Right cardiac atrium (tissue), 5 donors: ENCODE results near the gene EXPH5. TPM values are rescaled to one million over a fixed set of nuclear protein-coding genes. Genes with fewer than 3 reads are reported as not detected.
A peak's percentile ranks its signal among the peaks of the same experiment; 100 is the strongest.
"Not testable (repeated sequence)": the region's sequence is repeated elsewhere in the genome, so short reads cannot be mapped to it uniquely, and the experiment has no call there.

ENCODE experiments used
- ATAC-seq, 2 donors: fragments of 200-7000 bp; cut with Tn5 transposase; one replicate each; pipeline versions ENCODE4 v1.8.0 to v1.9.1; 2020; ENCODE audit warnings: moderate library complexity in 2 of 2, mild to moderate bottlenecking in 1 of 2
- DNase-seq, 3 donors: peaks; one replicate each; pipeline ENCODE4 v3.0.0-alpha.2; 2020
- H3K27ac ChIP-seq: one replicate; pipeline ENCODE4 v1.5.1; 2013; ENCODE audit warnings: mild to moderate bottlenecking, low read length, control low read depth, moderate library complexity
- H3K27me3 ChIP-seq: one replicate; pipeline ENCODE4 v1.6.1; 2013; ENCODE audit not compliant: control insufficient read depth, insufficient read depth
- H3K4me1 ChIP-seq: one replicate; pipeline ENCODE4 v1.6.1; 2013; ENCODE audit warnings: low read length; ENCODE audit not compliant: control insufficient read depth, insufficient read depth
- H3K4me3 ChIP-seq: one replicate; pipeline ENCODE4 v1.5.1; 2013; ENCODE audit warnings: low read length, control low read depth
- H3K9me3 ChIP-seq: one replicate; pipeline ENCODE4 v1.6.1; 2013; ENCODE audit warnings: low read length; ENCODE audit not compliant: control insufficient read depth
- WGBS: extraction: QIAGEN DNeasy Blood & Tissue Kit; methylation state at CpG from one replicate; pipeline ENCODE4 v1.1.7; 2013; 5-methylcytosine and 5-hydroxymethylcytosine counted together
- intact Hi-C, 4 donors: fragments of 100-400 bp; cut with DNase I; formaldehyde crosslinking; loops; one replicate each; pipeline versions ENCODE4 v1.11.0 to v1.14.0; 2022 to 2023
- polyA plus RNA-seq: library from polyadenylated mRNA; stranded (reverse); fragments of 200-250 nt; gene quantifications from one replicate; pipeline ENCODE4 v1.2.3, GENCODE V29; 2013
- total RNA-seq, 4 donors: library from RNA; stranded (reverse); fragmentation: NEBNext Ultra II Directional; extraction: Animal tissue kit (Norgen Biotek cat#: 25700); gene quantifications; one replicate each; pipeline ENCODE4 v1.2.1, GENCODE V29; 2021
- donor health status: healthy with polysubstance abuse.
- donor health status: DM: no; HTN: yes; CAD: no.
- donor health status: DM: no; HTN: no; CAD: no.
- donor health status: DM: no; HTN: yes; CAD: no; lungs with severe emphysema.
- donor health status: DM: yes; HTN: yes; CAD: no.

EXPH5 gene
- total and polyA plus RNA-seq, 5 donors: 0.41 to 5.0 (median 2.4) TPM

GRCh38 chr11:108599978-108600377, 6.4 kb upstream of the EXPH5 start:
- H3K9me3 ChIP-seq: no peaks in the 10 kb centered on the region
- ATAC-seq (no peak), DNase-seq (no peak)
- H3K27me3 ChIP-seq: no peaks in the 10 kb centered on the region
- intact Hi-C loops: no loop called here
- H3K4me1 ChIP-seq: no peaks in the 10 kb centered on the region
- no peak overlapping the region for H3K4me3 ChIP-seq
- H3K27ac ChIP-seq: no peak overlapping the region
- WGBS: 95% methylated on average over 2 of the region's 2 CpGs

- 52% methylated on average over 5 of the region's 5 CpGs for WGBS
- H3K4me1 ChIP-seq: no peaks in the 10 kb centered on the region
- H3K27me3 ChIP-seq: no peaks in the 10 kb centered on the region
- no peaks in the 10 kb centered on the region for H3K9me3 ChIP-seq
- no peak overlapping the region for H3K27ac ChIP-seq
- H3K4me3 ChIP-seq: no peak overlapping the region
- DNase-seq: no peak
- no peak for ATAC-seq
- intact Hi-C loops: no loop called here
Observed at GRCh38 chr11:108597736-108598355, 4.3 kb upstream of the EXPH5 start.

- H3K4me3 ChIP-seq: no peak overlapping the region
- intact Hi-C loops: no loop called here
- no peaks in the 10 kb centered on the region for H3K9me3 ChIP-seq
- no peaks in the 10 kb centered on the region for H3K27me3 ChIP-seq
- ATAC-seq (no peak), DNase-seq (no peak)
- H3K4me1 ChIP-seq: peaks cover 2% of the 10 kb centered on the region
- 45% methylated on average over 2 of the region's 2 CpGs for WGBS
- H3K27ac ChIP-seq: no peak overlapping the region
Observed at GRCh38 chr11:108596701-108597100, 3.1 kb upstream of the EXPH5 start.

- H3K27ac ChIP-seq: no peak overlapping the region
- H3K27me3 ChIP-seq: no peaks in the 10 kb centered on the region
- intact Hi-C loops: no loop called here
- DNase-seq (no peak), ATAC-seq (no peak)
- 22% methylated on average over 5 of the region's 5 CpGs for WGBS
- peaks cover 2% of the 10 kb centered on the region for H3K4me1 ChIP-seq
- H3K9me3 ChIP-seq: no peaks in the 10 kb centered on the region
- H3K4me3 ChIP-seq: peak overlapping the region; percentile 88
Observed at GRCh38 chr11:108593923-108594434, 411 bp upstream of the EXPH5 start.

- no peaks in the 10 kb centered on the region for H3K27me3 ChIP-seq
- intact Hi-C loops: no loop called here
- DNase-seq: peak; percentile 18 to 56 (median 55)
- H3K4me3 ChIP-seq: peak overlapping the region; percentile 88
- no peak overlapping the region for H3K27ac ChIP-seq
- H3K9me3 ChIP-seq: no peaks in the 10 kb centered on the region
- WGBS: 1% methylated on average over 43 of the region's 43 CpGs
- H3K4me1 ChIP-seq: peaks cover 2% of the 10 kb centered on the region
- ATAC-seq: peak; percentile 34 to 71
Observed at GRCh38 chr11:108592591-108593213, 866 bp downstream of the EXPH5 start.

GRCh38 chr11:108591893-108592292, 1.7 kb downstream of the EXPH5 start:
- no peak for DNase-seq
- Histone ChIP-seq H3K27ac (no peak overlapping the region), H3K4me3 (no peak overlapping the region), H3K4me1 (peaks cover 2% of the 10 kb centered on the region), H3K27me3 (no peaks in the 10 kb centered on the region), H3K9me3 (no peaks in the 10 kb centered on the region)
- WGBS: 84% methylated on average over 4 of the region's 4 CpGs
- ATAC-seq: no peak
- intact Hi-C loops: no loop called here

- 58% methylated on average over 1 of the region's 1 CpG for WGBS
Observed at GRCh38 chr11:108589136-108589535, 4.4 kb downstream of the EXPH5 start.

GRCh38 chr11:108588287-108588686, 5.3 kb downstream of the EXPH5 start:
- DNase-seq (no peak), ATAC-seq (no peak)
- H3K27ac ChIP-seq: no peak overlapping the region
- WGBS: 29% methylated on average over 2 of the region's 2 CpGs
- intact Hi-C loops: no loop called here
- peaks cover 2% of the 10 kb centered on the region for H3K4me1 ChIP-seq
- H3K27me3 ChIP-seq: no peaks in the 10 kb centered on the region
- H3K9me3 ChIP-seq: no peaks in the 10 kb centered on the region
- no peak overlapping the region for H3K4me3 ChIP-seq

More at GRCh38 chr11:108589136-108589535, 4.4 kb downstream of the EXPH5 start:
- peaks cover 2% of the 10 kb centered on the region for H3K4me1 ChIP-seq
- DNase-seq (no peak), ATAC-seq (no peak)
- no peaks in the 10 kb centered on the region for H3K9me3 ChIP-seq
- no peak overlapping the region for H3K4me3 ChIP-seq
- intact Hi-C loops: no loop called here
- H3K27me3 ChIP-seq: no peaks in the 10 kb centered on the region
- no peak overlapping the region for H3K27ac ChIP-seq

GRCh38 chr11:108587109-108587508, 6.5 kb downstream of the EXPH5 start:
- Histone ChIP-seq H3K27me3 (no peaks in the 10 kb centered on the region), H3K9me3 (no peaks in the 10 kb centered on the region), H3K4me1 (no peaks in the 10 kb centered on the region), H3K4me3 (no peak overlapping the region), H3K27ac (no peak overlapping the region)
- intact Hi-C loops: no loop called here
- ATAC-seq (no peak), DNase-seq (no peak)
- WGBS: 94% methylated on average over 4 of the region's 4 CpGs

- 73% methylated on average over 3 of the region's 3 CpGs for WGBS
- intact Hi-C loops: no loop called here
Observed at GRCh38 chr11:108586600-108586999, 7.0 kb downstream of the EXPH5 start.

GRCh38 chr11:108586185-108586584, 7.4 kb downstream of the EXPH5 start:
- ATAC-seq, intact Hi-C loops: not testable (repeated sequence)

More at GRCh38 chr11:108586600-108586999, 7.0 kb downstream of the EXPH5 start:
- no peak overlapping the region for H3K4me3 ChIP-seq
- ATAC-seq: no peak
- no peaks in the 10 kb centered on the region for H3K4me1 ChIP-seq
- no peaks in the 10 kb centered on the region for H3K9me3 ChIP-seq
- H3K27ac ChIP-seq: no peak overlapping the region
- no peak for DNase-seq
- H3K27me3 ChIP-seq: no peaks in the 10 kb centered on the region

More at GRCh38 chr11:108586185-108586584, 7.4 kb downstream of the EXPH5 start:
- DNase-seq, H3K4me1 ChIP-seq, H3K4me3 ChIP-seq, H3K27me3 ChIP-seq, H3K9me3 ChIP-seq, H3K27ac ChIP-seq: not testable (repeated sequence)
- WGBS: 92% methylated on average over 4 of the region's 4 CpGs
